Ammon's horn (tissue), 1 donor: Measurements from ENCODE around the gene NCOA3.

Experiments
- DNase-seq: peaks from one replicate; pipeline ENCODE4 v3.0.0-alpha.2; 2016; ENCODE audit warnings: low spot score

Gene NCOA3

GRCh38 chr20:47635256-47635655, 133.6 kb downstream of the NCOA3 start:
- no peak for DNase-seq

DNA sequence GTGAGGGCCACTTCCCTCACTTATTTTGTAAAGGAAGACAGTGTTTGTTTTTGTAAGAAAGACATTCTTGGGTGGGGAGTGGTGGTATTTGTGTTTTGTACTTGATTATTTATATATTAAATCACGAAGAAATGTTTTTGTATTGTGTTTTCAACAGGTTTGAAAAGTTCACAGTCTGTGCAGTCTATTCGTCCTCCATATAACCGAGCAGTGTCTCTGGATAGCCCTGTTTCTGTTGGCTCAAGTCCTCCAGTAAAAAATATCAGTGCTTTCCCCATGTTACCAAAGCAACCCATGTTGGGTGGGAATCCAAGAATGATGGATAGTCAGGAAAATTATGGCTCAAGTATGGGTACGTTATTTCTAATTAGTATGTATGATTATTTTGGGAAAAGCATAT, 137.2 kb downstream of the NCOA3 start:
- no peak for DNase-seq

GRCh38 chr20:47642118-47642517, 140.4 kb downstream of the NCOA3 start:
- DNase-seq: no peak

- no peak for DNase-seq
Measured at GRCh38 chr20:47642624-47643023, 140.9 kb downstream of the NCOA3 start.

DNA sequence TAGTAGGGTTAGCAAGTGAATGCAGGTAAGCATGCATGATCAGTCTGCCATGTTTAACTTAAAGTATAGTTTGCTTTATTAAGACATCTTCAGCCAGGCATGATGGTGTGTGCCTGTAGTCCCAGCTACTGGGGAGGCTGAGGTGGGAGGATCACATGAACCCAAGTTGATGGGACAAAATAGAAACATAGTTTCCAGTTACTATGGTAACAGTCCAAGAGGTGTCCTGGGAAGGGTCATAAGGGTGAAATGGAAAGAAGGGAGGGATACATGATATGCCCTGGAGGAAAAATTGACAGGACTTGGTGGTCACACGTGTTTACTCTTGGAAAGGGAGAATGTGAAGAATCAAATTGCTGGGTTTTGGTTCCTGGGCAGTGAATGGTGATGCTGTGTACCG, 143.9 kb downstream of the NCOA3 start:
- no peak for DNase-seq

- no peak for DNase-seq
Measured at GRCh38 chr20:47647994-47648393, 146.3 kb downstream of the NCOA3 start.

DNA sequence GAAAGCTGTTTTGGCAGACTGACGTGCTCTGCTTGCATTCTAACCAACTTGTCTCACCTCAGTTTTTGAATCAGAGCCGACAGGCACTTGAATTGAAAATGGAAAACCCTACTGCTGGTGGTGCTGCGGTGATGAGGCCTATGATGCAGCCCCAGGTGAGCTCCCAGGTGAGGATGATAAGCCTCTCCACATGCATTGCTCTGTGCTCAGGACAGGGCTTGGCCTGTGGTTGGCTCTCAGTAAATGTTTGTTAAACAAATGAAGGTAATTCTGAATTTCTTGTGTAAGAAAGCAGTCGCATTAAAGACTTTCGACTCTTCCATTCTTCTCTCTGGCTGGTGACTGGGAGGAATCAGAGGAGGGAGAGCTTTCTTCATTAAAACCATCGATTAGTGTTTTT, 147.3 kb downstream of the NCOA3 start:
- DNase-seq: no peak

DNA sequence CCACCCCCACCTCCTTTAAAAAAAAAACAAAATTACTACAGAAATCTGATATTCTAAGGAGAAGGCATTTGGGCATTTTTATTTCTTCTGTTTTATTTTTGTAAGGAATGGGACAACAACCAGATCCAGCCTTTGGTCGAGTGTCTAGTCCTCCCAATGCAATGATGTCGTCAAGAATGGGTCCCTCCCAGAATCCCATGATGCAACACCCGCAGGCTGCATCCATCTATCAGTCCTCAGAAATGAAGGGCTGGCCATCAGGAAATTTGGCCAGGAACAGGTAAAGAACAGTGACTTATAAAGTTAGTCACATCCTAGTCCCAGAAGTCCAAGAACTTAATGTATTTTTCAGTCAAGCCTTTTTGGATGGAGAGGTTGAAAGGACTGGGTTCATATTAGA, 150.6 kb downstream of the NCOA3 start:
- no peak for DNase-seq

DNA sequence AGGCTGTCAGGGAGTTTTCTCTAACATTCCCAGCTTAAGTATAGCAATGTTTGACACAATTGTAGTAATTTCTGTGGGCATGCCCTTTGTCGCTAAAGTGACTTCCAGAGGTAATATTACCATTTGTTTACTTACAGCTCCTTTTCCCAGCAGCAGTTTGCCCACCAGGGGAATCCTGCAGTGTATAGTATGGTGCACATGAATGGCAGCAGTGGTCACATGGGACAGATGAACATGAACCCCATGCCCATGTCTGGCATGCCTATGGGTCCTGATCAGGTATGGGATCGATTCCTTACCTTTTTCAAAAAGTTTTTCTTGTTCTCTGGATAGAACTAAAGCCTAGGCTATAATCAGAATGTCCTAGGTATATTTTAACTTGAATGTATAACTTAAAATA, 151.1 kb downstream of the NCOA3 start:
- no peak for DNase-seq

DNA sequence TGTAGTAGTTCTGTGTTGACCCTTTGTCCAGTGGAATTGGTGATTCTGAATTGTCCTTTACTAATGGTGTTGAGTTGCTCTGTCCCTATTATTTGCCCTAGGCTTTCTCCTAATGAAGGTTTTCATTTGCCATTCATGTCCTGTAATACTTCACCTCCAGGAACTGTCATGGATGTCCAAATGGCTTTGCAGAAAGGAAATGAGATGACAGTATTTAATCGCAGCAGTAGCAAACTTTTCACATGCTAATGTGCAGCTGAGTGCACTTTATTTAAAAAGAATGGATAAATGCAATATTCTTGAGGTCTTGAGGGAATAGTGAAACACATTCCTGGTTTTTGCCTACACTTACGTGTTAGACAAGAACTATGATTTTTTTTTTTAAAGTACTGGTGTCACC, 152.2 kb downstream of the NCOA3 start:
- DNase-seq: no peak

DNA sequence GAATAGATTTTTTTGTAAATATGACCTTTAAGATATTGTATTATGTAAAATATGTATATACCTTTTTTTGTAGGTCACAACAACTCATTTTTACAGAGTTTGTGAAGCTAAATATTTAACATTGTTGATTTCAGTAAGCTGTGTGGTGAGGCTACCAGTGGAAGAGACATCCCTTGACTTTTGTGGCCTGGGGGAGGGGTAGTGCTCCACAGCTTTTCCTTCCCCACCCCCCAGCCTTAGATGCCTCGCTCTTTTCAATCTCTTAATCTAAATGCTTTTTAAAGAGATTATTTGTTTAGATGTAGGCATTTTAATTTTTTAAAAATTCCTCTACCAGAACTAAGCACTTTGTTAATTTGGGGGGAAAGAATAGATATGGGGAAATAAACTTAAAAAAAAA, 152.7 kb downstream of the NCOA3 start:
- no peak for DNase-seq

DNA sequence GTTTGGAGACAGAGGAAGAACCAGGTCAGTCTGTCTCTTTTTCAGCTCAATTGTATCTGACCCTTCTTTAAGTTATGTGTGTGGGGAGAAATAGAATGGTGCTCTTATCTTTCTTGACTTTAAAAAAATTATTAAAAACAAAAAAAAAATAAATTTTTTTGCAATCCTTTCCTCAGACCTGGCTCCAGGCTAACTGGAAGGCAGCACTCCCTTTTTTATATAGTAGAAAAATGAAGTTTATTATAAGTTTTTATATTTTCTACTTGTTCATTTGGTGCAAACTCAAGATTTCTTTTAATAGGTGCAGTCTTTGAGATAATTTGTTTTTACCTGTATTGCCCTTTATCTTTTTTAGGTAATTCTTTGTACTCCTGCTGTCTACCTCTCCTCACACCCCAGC, 153.9 kb downstream of the NCOA3 start:
- no peak for DNase-seq

GRCh38 chr20:47656318-47656717, 154.6 kb downstream of the NCOA3 start:
- no peak for DNase-seq

GRCh38 chr20:47659904-47660601, 158.4 kb downstream of the NCOA3 start:
- no peak for DNase-seq

DNA sequence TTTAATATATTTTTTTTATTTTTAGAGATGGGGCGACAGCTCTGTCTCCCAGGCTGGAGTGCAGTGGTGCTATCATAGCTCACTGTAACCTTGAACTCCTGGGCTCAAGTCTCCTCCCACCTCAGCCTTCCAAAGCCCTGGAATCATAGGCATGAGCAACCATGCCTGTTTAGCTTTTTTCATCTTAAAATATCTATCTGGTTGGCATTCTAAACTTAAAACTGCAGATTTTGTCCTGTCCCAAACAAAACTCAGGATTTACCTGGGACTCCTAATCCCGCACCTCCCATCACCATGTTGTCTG, 158.9 kb downstream of the NCOA3 start:
- DNase-seq: no peak

DNA sequence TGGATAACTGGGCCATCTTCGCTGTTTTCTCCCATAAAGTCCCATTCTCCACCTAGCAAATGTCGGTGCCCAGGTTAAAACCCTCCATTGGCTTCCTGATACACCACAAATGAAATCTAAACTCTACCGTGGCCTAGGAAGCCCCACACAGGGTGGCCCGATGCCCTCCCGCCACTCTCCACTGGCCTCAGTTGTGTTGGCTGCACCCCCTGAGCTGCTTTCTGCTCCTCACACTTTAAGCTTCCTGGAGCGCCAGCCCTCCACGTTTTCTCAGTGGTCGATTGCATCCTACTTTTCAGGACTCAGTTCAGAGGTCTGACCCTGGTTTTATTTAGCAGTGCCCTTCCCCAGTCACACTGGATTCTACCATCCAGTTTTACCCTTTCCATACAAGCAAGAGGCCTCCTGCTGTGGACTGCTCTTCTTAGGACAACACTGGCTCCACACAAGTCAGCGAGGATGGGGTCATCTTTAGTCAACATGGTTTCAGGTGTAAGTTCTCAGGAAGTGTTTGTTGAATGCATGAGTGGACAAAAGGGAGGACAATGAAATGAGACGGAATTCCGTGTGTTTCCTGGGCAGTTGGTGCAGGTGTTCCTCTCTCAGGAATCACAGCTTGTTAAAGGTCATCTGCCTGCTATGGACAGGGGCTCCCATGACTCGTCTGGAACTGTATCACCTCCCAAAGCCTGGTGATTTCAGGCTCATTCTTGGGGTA, 159.5 kb downstream of the NCOA3 start:
- no peak for DNase-seq

DNA sequence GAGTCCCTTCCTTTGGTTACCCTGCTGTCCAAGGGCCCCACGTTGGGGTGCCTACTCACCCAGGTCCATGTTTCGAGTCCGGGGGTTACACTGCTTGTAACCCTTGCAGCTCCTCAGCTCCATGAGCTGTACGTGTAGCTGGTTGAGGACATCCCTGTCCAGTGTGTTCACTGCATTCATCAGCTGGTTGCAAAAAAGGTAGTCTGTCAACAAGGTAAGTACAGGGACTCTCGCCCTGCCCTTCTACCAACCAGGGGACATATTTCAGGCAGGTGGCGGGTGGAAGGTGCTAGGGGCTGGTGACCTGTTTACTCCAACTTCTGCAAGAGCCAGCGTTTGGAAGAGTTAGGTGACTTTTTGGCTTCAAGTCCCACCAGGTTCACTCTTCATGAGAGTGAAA, 160.0 kb downstream of the NCOA3 start:
- no peak for DNase-seq

DNA sequence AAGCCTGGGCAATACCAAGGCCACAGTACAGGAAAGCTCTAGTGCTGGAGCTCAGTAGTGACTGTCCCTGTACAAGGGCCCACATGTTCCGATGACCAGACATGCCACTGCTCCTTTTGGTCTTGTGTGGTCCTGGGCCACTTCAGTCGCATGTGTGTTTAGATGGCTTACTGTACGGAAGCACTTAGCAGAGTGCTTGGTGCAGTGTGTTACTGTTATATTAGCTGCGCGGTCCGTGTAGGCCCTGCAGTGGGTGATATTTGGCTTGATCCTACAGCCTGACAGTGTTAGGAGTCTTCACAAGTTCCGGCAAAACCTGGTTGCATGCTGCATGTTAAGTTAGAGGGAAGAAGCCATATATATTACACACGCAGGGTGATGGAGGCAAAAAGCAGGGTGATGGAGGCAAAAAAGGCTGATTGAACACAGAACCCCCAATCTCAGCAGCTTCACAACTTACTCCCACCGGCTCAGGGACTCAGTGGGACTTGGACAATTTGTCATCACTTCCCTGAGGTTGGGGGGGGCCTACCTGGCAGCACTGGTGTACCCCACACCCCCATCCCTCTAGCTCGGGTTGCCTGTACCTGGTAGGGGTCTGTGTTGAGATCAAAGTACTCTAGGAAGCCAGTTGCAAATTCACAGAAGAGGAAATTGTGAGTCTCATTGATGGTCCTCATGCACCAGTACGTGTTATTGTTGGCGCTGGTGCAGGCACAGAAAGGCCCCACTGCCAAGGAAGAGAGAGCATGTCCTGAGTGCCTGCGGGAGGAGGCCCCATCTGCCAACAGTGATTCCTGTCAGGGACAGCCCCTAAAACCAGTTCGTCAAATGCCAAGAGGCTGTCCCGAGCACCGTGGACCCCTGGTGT, 161.0 kb downstream of the NCOA3 start:
- DNase-seq: no peak

DNA sequence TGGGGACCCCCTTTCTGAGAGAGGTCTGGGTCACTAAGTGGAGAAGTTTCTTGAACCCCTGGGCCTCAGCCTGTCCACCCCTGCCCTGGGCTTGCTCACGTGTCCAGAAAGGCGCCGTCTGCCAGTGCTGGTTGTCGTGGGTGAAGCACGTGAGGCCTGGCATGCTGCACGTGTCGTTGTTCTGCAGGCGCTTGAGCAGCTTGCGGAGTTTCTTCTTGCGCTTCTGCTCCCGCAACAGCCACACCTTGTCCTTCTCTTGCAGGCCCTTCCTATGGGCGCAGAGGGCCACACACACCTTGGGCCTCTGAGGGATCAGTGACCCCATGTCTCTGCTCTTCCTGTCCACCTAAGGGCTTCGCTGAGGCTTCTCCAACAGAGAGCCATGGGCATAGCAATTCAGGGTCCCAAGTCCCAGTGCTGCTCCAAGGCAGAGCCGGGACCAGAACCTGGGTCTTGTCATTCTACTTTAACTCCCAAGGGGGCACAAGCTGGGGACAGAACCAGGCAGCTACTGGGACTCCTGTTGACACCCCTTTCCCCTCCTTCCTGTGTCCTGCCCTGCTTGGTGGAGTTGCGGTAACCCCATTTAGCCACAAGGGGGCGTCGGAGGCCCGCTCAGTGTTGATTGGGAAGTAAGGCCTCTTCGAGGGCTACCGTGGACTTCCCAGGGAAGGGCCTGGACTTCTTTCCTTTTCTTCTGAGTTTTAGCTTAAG, 161.8 kb downstream of the NCOA3 start:
- peak; percentile 82 for DNase-seq

DNA sequence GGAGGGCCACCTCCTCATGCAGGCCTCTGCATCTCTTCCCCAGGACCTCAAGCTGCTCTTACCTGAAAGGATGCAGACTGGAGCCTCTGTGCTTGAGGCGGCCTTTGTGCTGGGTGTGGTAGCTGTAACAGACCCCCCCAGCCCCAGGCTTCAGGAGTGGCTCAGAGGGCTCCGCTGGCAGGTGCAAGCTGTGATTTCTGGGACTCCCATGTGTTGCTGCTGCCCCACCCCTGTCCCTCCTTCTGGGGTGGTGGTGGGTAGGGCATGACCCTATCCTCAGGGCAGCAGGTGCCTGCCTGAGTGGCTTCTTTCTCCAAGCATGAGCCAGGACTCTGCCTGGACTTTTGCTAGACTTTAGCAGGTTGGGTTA, 162.4 kb downstream of the NCOA3 start:
- DNase-seq: no peak

DNA sequence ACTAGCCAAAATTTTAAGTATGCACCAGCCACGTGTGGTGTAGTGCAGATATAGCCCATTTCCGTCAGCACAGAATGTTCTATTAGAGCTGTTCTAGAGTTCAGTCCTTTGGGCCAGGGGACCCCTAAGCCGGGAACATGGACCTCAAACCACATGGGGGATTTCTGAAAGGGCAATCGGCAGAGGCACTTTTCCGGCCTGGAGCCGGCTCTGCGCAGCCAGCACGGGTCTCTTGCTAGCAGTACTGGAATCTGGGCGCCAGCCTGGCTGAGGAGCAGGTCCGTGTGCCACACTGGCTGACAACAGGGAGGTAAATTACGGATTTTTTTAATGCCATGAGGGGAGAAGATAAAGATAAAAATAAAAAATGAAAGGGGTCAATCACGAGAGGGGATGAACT, 163.1 kb downstream of the NCOA3 start:
- no peak for DNase-seq

- DNase-seq: no peak
Measured at GRCh38 chr20:47665221-47665991, 163.7 kb downstream of the NCOA3 start.
